K562 (cell line): ENCODE measurements around the gene ITGAL. TPM values are rescaled to one million over a fixed set of nuclear protein-coding genes. Genes with fewer than 3 reads are reported as not detected.
A peak's percentile ranks its signal among the peaks of the same experiment; 100 is the strongest.

ENCODE experiments used
- DDX20 ChIP-seq: fragments of 450-650 bp; IDR thresholded peaks from 2 replicates; pipeline ENCODE4 v1.6.1; 2016; ENCODE audit warnings: missing genetic modification characterization, low read depth, mild to moderate bottlenecking, missing compliant biosample characterization, moderate library complexity
- ESRRA ChIP-seq: fragments of 450-650 bp; IDR thresholded peaks from 2 replicates; pipeline ENCODE4 v1.6.1; 2014; ENCODE audit warnings: low read depth, mild to moderate bottlenecking, moderate library complexity, borderline replicate concordance
- FOXK2 ChIP-seq, 2 experiments: fragments of 450-650 bp; IDR thresholded peaks in 1 of 2; conservative IDR thresholded peaks in 1 of 2; 2 replicates each; pipeline ENCODE4 v1.6.1; 2016; ENCODE audit warnings: low read depth in 2 of 2, mild to moderate bottlenecking in 1 of 2
- GTF2A2 ChIP-seq: IDR thresholded peaks from 2 replicates; pipeline ENCODE4 v1.6.1; 2016; ENCODE audit warnings: mild to moderate bottlenecking, missing genetic modification characterization, missing compliant biosample characterization
- HDAC6 ChIP-seq: IDR thresholded peaks from 2 replicates; pipeline ENCODE4 v1.6.1; 2012; ENCODE audit warnings: low read depth, mild to moderate bottlenecking, control low read depth, inconsistent platforms, low read length, moderate library complexity
- KAT2B ChIP-seq: IDR thresholded peaks from one replicate; pipeline ENCODE4 v1.6.1; 2012; ENCODE audit warnings: low read depth, mild to moderate bottlenecking, control low read depth, inconsistent platforms, low read length, moderate library complexity
- KLF13 ChIP-seq: fragments of 450-650 bp; IDR thresholded peaks from 2 replicates; pipeline ENCODE4 v1.6.1; 2016; ENCODE audit warnings: missing genetic modification characterization, low read depth, mild to moderate bottlenecking, missing compliant biosample characterization, moderate library complexity, borderline replicate concordance
- NBN ChIP-seq: fragments of 450-650 bp; IDR thresholded peaks from 2 replicates; pipeline ENCODE4 v1.6.1; 2016; ENCODE audit warnings: low read depth, mild to moderate bottlenecking
- NFYB ChIP-seq: IDR thresholded peaks from 2 replicates; pipeline ENCODE4 v1.6.1; 2011; ENCODE audit warnings: mild to moderate bottlenecking, moderate library complexity; ENCODE audit not compliant: insufficient read length; ENCODE audit errors: extremely low read depth
- PHTF2 ChIP-seq: fragments of 250-450 bp; sonication (Bioruptor Pico); IDR thresholded peaks from 2 replicates; pipeline ENCODE4 v1.5.0; 2021; ENCODE audit warnings: mild to moderate bottlenecking
- polyA plus RNA-seq, 8 experiments: library from polyadenylated mRNA; depleted of rRNA in 4 of 8; stranded (reverse) in 5 of 8; unstranded in 3 of 8; fragments of >200 nt; fragmentation: Nextera tagmentation in 2 of 8; fragmentation: Illumina TruSeq in 1 of 8; extraction: Ambion mirVana in 2 of 8; extraction: Trizol in 1 of 8; gene quantifications; 2 replicates each; pipeline versions ENCODE4 v1.2.1 to v1.2.3, GENCODE V29; 2011 to 2014; ENCODE audit warnings: inconsistent platforms in 1 of 8, missing spikeins in 1 of 8
- total RNA-seq, 7 experiments: library from RNA; depleted of rRNA in 6 of 7; stranded (reverse); fragments of >200 nt in 6 of 7; fragmentation: Illumina TruSeq in 2 of 7; extraction: Trizol in 2 of 7; gene quantifications; 2 replicates each; pipeline versions ENCODE4 v1.2.1 to v1.2.3, GENCODE V29; 2011 to 2021; ENCODE audit warnings: low replicate concordance in 1 of 7
- TF ChIP-seq, protein P1 (sequence below): fragments of 450-650 bp; IDR thresholded peaks from 2 replicates; pipeline ENCODE4 v1.6.1; 2016; ENCODE audit warnings: low read depth
- TF ChIP-seq, protein P2 (sequence below): fragments of 450-650 bp; IDR thresholded peaks from one replicate; pipeline ENCODE4 v1.6.1; 2018; ENCODE audit warnings: mild to moderate bottlenecking, moderate library complexity; ENCODE audit not compliant: partially characterized antibody
- TF ChIP-seq, protein P3 (sequence below): conservative IDR thresholded peaks from 2 replicates; pipeline ENCODE4 v1.6.1; 2011; ENCODE audit warnings: low read depth, mild to moderate bottlenecking, low read length; ENCODE audit not compliant: control insufficient read depth

ITGAL gene
- total and polyA plus RNA-seq, 9 of the 15 experiments (the other 6 are each of a cell fraction or from before 2014, with no cell fraction given) = 0.01 to 0.53 TPM; not detected in 7

DNA sequence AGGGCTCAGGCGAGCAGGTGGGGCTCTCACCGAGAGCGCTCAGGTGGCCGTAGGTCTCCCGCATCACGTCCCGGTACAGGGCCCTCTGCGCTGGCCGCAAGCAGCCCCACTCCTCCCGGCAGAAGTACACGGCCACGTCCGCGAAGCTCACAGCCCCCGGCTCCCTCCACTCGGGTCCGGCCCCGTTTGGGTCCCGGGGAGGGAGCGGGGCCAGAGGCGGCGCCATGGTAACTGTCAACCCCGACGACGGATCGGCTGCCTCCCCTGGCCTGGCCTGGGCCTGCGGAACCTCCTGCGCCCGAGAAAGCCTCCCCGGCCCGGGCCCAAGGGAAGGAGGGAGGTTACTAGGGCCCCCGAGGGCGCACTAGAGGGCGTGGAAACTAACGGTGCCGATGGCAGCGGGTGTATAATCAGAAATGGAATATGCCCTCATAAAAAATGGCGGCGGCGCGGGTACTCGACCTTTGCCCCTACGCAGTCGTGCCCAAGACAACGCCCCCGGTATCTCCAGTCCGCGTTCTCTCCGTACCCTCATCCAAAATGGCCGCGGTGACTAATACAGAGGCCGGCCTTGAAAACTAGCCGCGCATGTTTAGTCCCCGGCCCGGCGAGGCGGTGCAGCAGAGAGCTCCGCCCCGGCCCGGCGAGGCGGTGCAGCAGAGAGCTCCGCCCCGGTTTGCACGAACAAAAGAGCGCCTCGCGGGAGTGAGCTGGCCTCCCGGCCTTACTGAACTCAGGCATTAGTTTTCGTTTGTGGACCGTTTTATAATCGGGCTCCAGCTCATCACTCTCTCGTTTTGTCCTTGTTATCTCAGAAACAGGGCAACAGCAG is 85.6 kb downstream of the ITGAL start, which contains the start of gene ZNF764 (continued):
- TF ChIP-seq, protein P1, sequence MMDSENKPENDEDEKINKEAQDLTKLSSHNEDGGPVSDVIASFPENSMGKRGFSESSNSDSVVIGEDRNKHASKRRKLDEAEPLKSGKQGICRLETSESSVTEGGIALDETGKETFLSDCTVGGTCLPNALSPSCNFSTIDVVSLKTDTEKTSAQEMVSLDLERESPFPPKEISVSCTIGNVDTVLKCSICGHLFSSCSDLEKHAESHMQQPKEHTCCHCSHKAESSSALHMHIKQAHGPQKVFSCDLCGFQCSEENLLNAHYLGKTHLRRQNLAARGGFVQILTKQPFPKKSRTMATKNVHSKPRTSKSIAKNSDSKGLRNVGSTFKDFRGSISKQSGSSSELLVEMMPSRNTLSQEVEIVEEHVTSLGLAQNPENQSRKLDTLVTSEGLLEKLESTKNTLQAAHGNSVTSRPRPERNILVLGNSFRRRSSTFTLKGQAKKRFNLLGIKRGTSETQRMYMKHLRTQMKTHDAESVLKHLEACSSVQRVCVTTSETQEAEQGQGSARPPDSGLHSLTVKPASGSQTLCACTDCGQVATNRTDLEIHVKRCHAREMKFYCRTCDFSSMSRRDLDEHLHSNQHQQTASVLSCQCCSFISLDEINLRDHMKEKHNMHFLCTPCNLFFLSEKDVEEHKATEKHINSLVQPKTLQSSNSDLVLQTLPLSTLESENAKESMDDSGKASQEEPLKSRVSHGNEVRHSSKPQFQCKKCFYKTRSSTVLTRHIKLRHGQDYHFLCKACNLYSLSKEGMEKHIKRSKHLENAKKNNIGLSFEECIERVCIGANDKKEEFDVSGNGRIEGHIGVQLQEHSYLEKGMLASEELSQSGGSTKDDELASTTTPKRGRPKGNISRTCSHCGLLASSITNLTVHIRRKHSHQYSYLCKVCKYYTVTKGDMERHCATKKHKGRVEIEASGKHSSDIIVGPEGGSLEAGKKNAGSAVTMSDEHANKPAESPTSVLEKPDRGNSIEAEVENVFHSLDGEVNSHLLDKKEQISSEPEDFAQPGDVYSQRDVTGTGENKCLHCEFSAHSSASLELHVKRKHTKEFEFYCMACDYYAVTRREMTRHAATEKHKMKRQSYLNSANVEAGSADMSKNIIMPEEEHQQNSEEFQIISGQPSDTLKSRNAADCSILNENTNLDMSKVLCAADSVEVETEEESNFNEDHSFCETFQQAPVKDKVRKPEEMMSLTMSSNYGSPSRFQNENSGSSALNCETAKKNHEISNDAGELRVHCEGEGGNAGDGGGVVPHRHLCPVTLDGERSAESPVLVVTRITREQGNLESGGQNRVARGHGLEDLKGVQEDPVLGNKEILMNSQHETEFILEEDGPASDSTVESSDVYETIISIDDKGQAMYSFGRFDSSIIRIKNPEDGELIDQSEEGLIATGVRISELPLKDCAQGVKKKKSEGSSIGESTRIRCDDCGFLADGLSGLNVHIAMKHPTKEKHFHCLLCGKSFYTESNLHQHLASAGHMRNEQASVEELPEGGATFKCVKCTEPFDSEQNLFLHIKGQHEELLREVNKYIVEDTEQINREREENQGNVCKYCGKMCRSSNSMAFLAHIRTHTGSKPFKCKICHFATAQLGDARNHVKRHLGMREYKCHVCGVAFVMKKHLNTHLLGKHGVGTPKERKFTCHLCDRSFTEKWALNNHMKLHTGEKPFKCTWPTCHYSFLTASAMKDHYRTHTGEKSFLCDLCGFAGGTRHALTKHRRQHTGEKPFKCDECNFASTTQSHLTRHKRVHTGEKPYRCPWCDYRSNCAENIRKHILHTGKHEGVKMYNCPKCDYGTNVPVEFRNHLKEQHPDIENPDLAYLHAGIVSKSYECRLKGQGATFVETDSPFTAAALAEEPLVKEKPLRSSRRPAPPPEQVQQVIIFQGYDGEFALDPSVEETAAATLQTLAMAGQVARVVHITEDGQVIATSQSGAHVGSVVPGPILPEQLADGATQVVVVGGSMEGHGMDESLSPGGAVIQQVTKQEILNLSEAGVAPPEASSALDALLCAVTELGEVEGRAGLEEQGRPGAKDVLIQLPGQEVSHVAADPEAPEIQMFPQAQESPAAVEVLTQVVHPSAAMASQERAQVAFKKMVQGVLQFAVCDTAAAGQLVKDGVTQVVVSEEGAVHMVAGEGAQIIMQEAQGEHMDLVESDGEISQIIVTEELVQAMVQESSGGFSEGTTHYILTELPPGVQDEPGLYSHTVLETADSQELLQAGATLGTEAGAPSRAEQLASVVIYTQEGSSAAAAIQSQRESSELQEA = no peak
- TF ChIP-seq ESRRA = peak; percentile 11; the same call in 1 of the 2 replicates
- no peak for TF ChIP-seq KLF13 (tag)
- TF ChIP-seq FOXK2 (conservative IDR thresholded peaks at IDR 0.05 in 1 of 2, IDR thresholded peaks at IDR 0.05 in 1 of 2; ENCODE audit: low read depth in 2 of 2) = peak; percentile 59 to 65; a peak in 2 of 4 replicates
- no peak for TF ChIP-seq PHTF2 (CRISPR knock-in tag)
- TF ChIP-seq NBN = 0 out of 2 replicates have a peak, but pooled peaks have one; percentile 66
- TF ChIP-seq KAT2B = no peak
- no peak for TF ChIP-seq NFYB
- TF ChIP-seq, protein P2, sequence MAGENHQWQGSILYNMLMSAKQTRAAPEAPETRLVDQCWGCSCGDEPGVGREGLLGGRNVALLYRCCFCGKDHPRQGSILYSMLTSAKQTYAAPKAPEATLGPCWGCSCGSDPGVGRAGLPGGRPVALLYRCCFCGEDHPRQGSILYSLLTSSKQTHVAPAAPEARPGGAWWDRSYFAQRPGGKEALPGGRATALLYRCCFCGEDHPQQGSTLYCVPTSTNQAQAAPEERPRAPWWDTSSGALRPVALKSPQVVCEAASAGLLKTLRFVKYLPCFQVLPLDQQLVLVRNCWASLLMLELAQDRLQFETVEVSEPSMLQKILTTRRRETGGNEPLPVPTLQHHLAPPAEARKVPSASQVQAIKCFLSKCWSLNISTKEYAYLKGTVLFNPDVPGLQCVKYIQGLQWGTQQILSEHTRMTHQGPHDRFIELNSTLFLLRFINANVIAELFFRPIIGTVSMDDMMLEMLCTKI = no peak
- TF ChIP-seq, protein P3, sequence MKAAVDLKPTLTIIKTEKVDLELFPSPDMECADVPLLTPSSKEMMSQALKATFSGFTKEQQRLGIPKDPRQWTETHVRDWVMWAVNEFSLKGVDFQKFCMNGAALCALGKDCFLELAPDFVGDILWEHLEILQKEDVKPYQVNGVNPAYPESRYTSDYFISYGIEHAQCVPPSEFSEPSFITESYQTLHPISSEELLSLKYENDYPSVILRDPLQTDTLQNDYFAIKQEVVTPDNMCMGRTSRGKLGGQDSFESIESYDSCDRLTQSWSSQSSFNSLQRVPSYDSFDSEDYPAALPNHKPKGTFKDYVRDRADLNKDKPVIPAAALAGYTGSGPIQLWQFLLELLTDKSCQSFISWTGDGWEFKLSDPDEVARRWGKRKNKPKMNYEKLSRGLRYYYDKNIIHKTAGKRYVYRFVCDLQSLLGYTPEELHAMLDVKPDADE = no peak
- no peak for TF ChIP-seq HDAC6
- TF ChIP-seq GTF2A2 (tag) = no peak
- no peak for TF ChIP-seq DDX20 (tag)
